Ectodermal cell (in vitro differentiated cells): ENCODE data around the gene PPCDC.

Experiments used
- H3K27ac ChIP-seq: 2 replicates; pipeline ENCODE4 v1.7.0; 2013; ENCODE audit warnings: mild to moderate bottlenecking, low read depth, low read length; ENCODE audit not compliant: insufficient read depth, poor library complexity, severe bottlenecking
- H3K27me3 ChIP-seq: 2 replicates; pipeline ENCODE4 v1.7.0; 2013; ENCODE audit warnings: mild to moderate bottlenecking, low read length; ENCODE audit not compliant: insufficient read depth, control insufficient read depth, poor library complexity, severe bottlenecking
- H3K36me3 ChIP-seq: one replicate; pipeline ENCODE4 v1.7.0; 2013; ENCODE audit warnings: low read length; ENCODE audit not compliant: control insufficient read depth, insufficient read depth
- H3K4me1 ChIP-seq: one replicate; pipeline ENCODE4 v1.7.0; 2013; ENCODE audit warnings: low read length; ENCODE audit not compliant: control insufficient read depth, insufficient read depth
- H3K4me3 ChIP-seq: 2 replicates; pipeline ENCODE4 v1.7.0; 2013; ENCODE audit warnings: low read depth, low read length, control low read depth; ENCODE audit not compliant: insufficient read depth
- H3K9me3 ChIP-seq: 2 replicates; pipeline ENCODE4 v1.7.0; 2013; ENCODE audit warnings: mild to moderate bottlenecking, low read length, moderate library complexity; ENCODE audit not compliant: control insufficient read depth
- WGBS, 2 experiments: methylation state at CpG; one replicate each; pipeline ENCODE4 v1.1.7; 2013; ENCODE audit warnings: missing lambda C conversion rate in 2 of 2; 5-methylcytosine and 5-hydroxymethylcytosine counted together

The PPCDC gene

DNA sequence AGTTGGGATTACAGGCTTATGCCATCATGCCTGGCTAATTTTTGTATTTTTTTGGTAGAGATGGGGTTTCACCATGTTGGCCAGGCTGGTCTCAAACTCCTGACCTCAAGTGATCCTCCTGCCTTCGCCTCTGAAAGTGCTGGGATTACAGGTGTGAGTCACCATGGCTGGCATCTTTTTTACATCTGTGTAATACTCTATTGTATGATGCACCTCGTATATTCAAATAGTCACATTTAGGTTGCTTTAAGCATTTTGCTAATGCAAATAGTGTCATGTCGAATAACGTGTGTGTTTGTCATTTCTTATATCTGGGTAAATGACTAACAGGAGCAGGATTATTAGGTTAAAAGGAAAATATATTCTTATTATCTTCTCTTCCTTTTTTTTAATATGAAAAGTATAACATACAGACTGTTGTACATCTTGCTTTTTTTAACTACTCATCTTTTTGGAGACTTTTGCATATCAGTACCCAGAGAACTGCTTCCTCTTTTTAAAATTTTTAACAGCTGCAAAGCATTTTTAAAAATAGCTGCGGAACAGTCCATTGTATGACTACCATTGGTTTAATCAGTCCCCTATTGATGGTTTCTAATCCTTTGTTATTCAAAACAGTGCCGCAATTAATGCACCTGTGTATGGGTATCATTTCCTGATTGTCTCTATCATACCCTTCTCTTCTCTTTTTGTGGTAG, 14.6 kb upstream of the PPCDC start:
- no peaks in the 10 kb centered on the region for H3K4me1 ChIP-seq
- H3K4me3 ChIP-seq = no peak overlapping the region
- H3K27me3 ChIP-seq = no peaks in the 10 kb centered on the region
- no peaks in the 10 kb centered on the region for H3K36me3 ChIP-seq
- H3K9me3 ChIP-seq = no peaks in the 10 kb centered on the region
- no peak overlapping the region for H3K27ac ChIP-seq
- WGBS, 2 experiments = 88% methylated on average over 5 to 6 of the region's 6 CpGs

DNA sequence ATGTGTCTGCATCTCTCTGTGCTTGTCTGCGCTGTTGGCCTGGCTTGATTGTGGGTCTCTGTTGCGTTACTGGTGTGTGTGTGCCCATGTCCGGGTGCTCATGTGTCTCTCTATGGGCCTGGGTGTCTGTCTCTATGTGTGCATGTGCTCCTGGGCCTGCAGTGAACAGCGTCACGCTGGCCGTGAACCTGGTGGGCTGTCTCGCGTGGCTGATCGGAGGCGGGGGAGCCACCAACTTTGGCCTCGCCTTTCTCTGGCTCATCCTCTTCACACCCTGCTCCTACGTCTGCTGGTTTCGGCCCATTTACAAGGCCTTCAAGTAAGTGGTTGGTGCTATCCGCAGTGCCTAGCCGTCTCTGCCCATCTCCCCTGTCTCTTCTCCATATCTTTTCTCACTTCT, 7.0 kb upstream of the PPCDC start:
- Histone ChIP-seq H3K36me3 (no peaks in the 10 kb centered on the region), H3K9me3 (no peaks in the 10 kb centered on the region), H3K4me1 (no peaks in the 10 kb centered on the region), H3K4me3 (no peak overlapping the region), H3K27me3 (no peaks in the 10 kb centered on the region), H3K27ac (no peak overlapping the region)
- WGBS, 2 experiments = 95% methylated on average over 15 of the region's 15 CpGs

DNA sequence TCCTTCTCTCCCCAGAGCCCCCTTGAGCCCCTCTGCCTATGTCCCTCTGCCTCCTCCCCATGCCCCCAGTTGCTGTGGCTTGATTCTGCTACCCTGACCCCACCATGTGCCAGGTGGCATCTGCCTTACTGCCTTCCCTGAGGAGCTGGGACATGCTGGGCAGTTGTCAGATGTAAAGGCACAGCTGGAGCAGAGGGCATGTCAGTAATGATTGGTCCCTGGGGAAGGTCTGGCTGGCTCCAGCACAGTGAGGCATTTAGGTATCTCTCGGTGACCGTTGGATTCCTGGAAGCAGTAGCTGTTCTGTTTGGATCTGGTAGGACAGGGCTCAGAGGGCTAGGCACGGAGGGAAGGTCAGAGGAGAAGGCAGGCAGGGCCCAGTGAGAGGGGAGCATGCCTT, 3.5 kb upstream of the PPCDC start:
- WGBS, 2 experiments = 93 to 96% methylated on average over 3 of the region's 3 CpGs
- H3K36me3 ChIP-seq = no peaks in the 10 kb centered on the region
- no peaks in the 10 kb centered on the region for H3K9me3 ChIP-seq
- H3K27ac ChIP-seq = no peak overlapping the region
- H3K4me3 ChIP-seq = no peak overlapping the region
- H3K4me1 ChIP-seq = no peaks in the 10 kb centered on the region
- H3K27me3 ChIP-seq = no peaks in the 10 kb centered on the region

DNA sequence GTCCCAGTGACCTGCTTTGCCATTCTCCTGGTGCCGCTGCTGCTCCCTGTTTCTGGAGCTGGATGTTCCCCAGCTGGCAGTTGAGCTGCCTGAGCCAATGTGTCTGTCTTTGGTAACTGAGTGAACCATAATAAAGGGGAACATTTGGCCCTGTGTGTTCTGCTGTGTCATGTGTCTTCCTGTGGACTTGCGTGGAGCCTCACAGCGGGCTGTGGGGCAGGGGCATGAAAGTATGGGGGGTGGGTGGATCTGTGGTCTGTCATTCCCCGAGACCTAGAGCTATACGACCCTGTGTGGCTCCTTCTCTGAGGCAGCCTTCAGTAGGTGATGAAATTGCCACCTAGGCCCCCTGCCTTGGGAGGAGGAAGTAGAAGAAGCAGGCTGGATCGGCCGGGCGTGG, 2.0 kb upstream of the PPCDC start:
- 87 to 91% methylated on average over 8 of the region's 8 CpGs for WGBS, 2 experiments
- no peaks in the 10 kb centered on the region for H3K36me3 ChIP-seq
- H3K9me3 ChIP-seq = no peaks in the 10 kb centered on the region
- H3K4me3 ChIP-seq = no peak overlapping the region
- no peaks in the 10 kb centered on the region for H3K4me1 ChIP-seq
- H3K27me3 ChIP-seq = no peaks in the 10 kb centered on the region
- no peak overlapping the region for H3K27ac ChIP-seq

DNA sequence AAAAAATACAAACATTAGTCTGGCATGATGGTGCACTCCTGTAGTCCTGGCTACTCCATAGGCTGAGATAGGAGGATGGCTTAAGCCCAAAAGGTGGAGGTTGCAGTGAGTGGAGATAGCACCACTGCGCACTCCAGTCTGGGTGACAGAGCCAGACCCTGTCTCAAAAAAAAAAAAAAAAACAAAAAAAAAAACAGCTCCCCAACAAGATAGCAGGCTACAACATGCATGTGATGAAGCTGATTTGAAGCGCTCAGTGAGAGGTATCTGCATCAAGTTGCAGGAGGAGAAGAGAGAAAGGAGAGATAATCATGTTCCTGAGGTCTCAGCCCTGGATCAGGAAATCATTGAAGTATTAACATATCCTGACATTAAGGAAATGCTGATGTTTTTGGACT, 608 bp upstream of the PPCDC start:
- 92 to 100% methylated on average over 2 of the region's 2 CpGs for WGBS, 2 experiments
- no peaks in the 10 kb centered on the region for H3K4me1 ChIP-seq
- no peaks in the 10 kb centered on the region for H3K9me3 ChIP-seq
- no peaks in the 10 kb centered on the region for H3K36me3 ChIP-seq
- no peaks in the 10 kb centered on the region for H3K27me3 ChIP-seq
- no peak overlapping the region for H3K4me3 ChIP-seq
- no peak overlapping the region for H3K27ac ChIP-seq

DNA sequence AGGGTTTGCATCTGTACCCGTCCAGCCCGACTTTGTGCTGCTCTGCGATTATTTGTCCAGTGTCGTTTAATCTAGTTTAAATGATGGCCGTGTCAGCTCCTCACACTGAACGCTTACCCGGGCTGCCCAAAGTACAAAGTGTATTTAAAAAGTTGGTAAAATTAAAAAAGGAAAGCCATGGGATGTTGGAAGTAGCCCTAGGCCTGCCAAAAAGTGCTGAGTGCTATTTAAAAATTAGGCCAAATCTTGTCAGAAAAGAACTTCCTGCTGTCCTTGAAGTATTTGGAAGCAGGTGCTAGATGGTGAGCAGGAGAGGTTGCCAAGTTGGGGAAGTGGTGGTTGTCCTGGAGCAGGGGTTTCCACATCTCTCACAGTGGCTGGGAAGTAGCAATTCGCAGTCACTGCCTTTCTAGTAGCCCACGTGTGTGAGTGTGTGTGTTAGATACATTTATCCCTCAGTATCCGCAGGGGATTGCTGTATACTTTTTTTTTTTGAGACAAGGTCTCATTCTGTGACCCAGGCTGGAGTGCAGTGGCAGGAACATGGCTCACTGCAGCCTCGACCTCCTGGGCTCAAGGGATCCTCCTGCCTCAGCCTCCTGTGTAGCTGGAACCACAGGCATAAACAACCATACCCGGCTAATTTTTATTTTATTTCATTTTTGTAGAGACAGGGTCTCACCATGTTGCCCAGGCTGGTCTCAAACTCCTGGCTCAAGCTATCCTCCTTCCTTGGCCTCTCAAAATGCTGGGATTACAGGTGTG, 664 bp downstream of the PPCDC start:
- Histone ChIP-seq H3K27ac (peak overlapping the region; percentile 50), H3K27me3 (no peaks in the 10 kb centered on the region), H3K4me1 (no peaks in the 10 kb centered on the region), H3K4me3 (peak overlapping the region; percentile 98), H3K36me3 (no peaks in the 10 kb centered on the region), H3K9me3 (no peaks in the 10 kb centered on the region)
- WGBS, 2 experiments = 28 to 32% methylated on average over 12 of the region's 12 CpGs

DNA sequence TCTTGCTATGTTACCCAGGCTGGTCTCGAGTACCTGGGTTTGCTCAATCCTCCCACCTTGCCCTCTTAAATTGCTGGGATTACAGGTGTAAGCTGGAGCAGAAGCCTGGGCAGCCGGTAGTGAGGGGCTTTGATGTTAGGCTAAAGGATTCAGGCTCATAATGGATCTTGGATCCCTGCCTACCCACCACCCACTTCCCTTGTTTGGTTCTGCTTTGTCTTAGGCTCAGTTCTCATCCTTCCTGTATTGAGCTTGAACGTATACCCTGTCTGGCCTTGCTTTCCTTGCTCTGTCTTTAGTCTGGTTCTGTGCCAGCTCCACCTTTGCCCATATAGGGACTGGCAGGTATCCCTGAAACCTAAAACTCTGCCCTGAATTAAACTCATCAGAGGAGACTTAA, 1.7 kb downstream of the PPCDC start:
- WGBS, 2 experiments = 86% methylated on average over 3 of the region's 3 CpGs
- no peak overlapping the region for H3K4me3 ChIP-seq

DNA sequence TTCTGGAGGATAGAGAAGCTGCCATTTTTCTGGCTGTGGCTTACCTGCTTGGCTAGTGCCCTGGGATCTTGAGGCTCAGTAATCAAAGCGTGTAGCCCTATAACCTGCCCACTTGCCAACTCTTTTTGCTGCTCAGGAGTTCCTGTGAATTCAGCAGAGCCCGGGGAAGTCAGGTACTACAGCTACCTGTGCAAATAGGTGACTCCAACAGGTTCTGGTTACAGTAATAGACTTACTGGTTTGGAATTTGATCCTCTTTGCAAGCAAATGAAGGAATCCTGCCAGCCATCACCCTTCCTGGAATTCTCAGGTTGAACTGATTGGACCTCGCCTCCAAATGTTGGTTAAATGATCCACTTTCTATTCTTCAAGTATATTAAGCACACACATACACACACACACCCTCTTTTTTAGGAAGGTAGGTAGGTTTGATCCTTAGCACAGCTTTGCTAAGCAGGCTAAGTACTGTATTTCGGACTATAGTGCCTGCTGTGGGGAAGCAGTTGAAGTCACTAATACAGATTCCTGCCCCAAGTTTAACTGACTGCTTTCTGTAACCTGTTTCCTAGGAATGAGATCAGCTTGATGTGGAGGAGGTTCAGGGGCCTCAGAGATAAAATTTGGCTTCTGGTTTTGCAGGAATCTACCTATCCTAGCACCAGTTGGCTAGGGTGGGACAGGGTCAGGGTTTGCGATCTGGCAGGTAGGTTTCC, 2.3 kb downstream of the PPCDC start:
- Histone ChIP-seq H3K9me3 (no peaks in the 10 kb centered on the region), H3K27ac (no peak overlapping the region), H3K27me3 (no peaks in the 10 kb centered on the region), H3K4me1 (peaks cover 6% of the 10 kb centered on the region), H3K4me3 (no peak overlapping the region), H3K36me3 (no peaks in the 10 kb centered on the region)
- WGBS, 2 experiments = 95 to 96% methylated on average over 5 of the region's 5 CpGs

More for the DNA sequence above, 1.7 kb downstream of the PPCDC start:
- Histone ChIP-seq H3K27me3 (no peaks in the 10 kb centered on the region), H3K27ac (no peak overlapping the region), H3K4me1 (peaks cover 6% of the 10 kb centered on the region), H3K36me3 (no peaks in the 10 kb centered on the region), H3K9me3 (no peaks in the 10 kb centered on the region)

DNA sequence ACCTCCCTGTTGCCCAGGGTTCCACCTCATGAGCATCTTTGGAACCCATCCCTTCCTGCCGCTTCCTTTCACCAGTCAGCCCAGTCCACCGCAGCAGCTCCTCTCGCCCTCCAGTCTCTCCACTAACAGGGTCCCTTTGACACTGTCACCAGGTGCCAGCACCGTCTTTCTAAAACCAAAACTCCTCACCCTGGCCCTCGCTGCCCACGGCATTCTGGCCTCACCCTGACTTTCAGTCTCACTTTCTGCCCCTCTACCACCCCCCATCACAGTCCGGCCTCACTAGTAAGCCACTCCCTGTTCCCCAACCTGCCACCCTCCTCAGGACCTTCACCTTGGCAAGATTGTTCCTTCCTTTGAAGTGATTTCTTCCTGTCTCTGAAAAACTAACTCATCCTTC, 4.2 kb downstream of the PPCDC start:
- Histone ChIP-seq H3K4me3 (no peak overlapping the region), H3K36me3 (no peaks in the 10 kb centered on the region), H3K27ac (no peak overlapping the region), H3K27me3 (no peaks in the 10 kb centered on the region), H3K9me3 (no peaks in the 10 kb centered on the region), H3K4me1 (peaks cover 6% of the 10 kb centered on the region)
- WGBS, 2 experiments = 93 to 95% methylated on average over 7 of the region's 7 CpGs

DNA sequence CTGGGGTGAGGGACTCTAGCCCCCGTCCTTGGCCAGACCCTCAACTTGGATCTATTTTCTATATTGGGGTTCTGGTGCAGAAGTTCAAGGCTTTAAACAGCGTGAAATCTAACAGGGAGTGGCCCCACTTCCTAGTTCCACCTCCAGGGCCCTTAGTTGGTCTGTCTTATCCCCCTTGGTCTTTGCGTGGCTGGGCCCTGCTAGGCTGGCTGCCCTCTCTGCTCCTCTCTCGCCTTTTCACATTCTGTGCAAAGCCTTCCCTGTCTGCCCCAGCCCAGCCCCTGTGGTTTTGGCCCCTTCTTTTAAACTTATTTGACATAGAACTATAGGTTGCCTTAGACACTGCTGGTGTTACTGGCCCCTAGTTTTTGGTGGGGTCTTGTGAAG, 5.6 kb downstream of the PPCDC start:
- no peak overlapping the region for H3K4me3 ChIP-seq
- H3K4me1 ChIP-seq = peaks cover 6% of the 10 kb centered on the region
- H3K27ac ChIP-seq = no peak overlapping the region
- H3K36me3 ChIP-seq = no peaks in the 10 kb centered on the region
- H3K27me3 ChIP-seq = no peaks in the 10 kb centered on the region
- 84 to 87% methylated on average over 4 of the region's 4 CpGs for WGBS, 2 experiments
- no peaks in the 10 kb centered on the region for H3K9me3 ChIP-seq
